Left renal pelvis (tissue), 4 donors: Measurements from ENCODE around the gene GDPD3. TPM values are rescaled to one million over a fixed set of nuclear protein-coding genes. Genes with fewer than 3 reads are reported as not detected.
A peak's percentile ranks its signal among the peaks of the same experiment; 100 is the strongest.

Experiments
- DNase-seq, 4 donors: peaks; one replicate each; pipeline ENCODE4 v3.0.0-alpha.2; 2013; ENCODE audit warnings: low read depth in 4 of 4, low spot score in 3 of 4
- polyA plus RNA-seq, 4 donors: library from polyadenylated mRNA; unstranded; fragments of 120-200 nt; gene quantifications; one replicate each; pipeline ENCODE4 v1.2.1, GENCODE V29; 2013; ENCODE audit not compliant: insufficient read length in 4 of 4

Gene GDPD3, protein sequence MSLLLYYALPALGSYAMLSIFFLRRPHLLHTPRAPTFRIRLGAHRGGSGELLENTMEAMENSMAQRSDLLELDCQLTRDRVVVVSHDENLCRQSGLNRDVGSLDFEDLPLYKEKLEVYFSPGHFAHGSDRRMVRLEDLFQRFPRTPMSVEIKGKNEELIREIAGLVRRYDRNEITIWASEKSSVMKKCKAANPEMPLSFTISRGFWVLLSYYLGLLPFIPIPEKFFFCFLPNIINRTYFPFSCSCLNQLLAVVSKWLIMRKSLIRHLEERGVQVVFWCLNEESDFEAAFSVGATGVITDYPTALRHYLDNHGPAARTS
- 10 to 100 TPM in 2 of 4 donors, 1 to 10 TPM in 2; 7.5 to 17.5 (median 13.0) TPM for polyA plus RNA-seq

GRCh38 chr16:30113031-30113710, at the start of gene GDPD3:
Gene GDPD3, minus strand, starts transcription at chr16:30113537. Its CDS starts 59 bp downstream, at chr16:30113478.
- DNase-seq = no peak

GRCh38 chr16:30157214-30157613, 43.9 kb upstream of the GDPD3 start:
- no peak for DNase-seq

GRCh38 chr16:30155188-30155587, 41.9 kb upstream of the GDPD3 start:
- DNase-seq = no peak

DNA sequence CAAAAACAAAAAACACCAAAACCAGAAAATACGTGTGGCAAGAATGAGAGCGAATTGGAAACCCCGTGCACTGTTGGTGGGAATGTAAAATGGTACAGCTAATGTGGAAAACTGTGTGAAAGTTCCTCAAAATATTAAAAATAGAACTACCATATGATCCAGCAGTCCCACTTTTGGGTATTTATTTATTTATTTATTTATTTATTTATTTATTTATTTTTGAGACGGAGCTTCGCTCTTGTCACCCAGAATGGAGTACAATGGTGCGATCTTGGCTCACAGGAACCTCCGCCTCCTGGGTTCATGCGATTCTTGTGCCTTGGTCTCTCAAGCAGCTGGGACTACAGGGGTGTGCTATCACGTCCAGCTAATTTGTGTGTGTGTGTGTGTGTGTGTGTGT, 39.2 kb upstream of the GDPD3 start:
- no peak for DNase-seq

GRCh38 chr16:30151091-30151490, 37.8 kb upstream of the GDPD3 start:
- no peak for DNase-seq

- no peak for DNase-seq
Observed at GRCh38 chr16:30149250-30149930, 36.1 kb upstream of the GDPD3 start.

DNA sequence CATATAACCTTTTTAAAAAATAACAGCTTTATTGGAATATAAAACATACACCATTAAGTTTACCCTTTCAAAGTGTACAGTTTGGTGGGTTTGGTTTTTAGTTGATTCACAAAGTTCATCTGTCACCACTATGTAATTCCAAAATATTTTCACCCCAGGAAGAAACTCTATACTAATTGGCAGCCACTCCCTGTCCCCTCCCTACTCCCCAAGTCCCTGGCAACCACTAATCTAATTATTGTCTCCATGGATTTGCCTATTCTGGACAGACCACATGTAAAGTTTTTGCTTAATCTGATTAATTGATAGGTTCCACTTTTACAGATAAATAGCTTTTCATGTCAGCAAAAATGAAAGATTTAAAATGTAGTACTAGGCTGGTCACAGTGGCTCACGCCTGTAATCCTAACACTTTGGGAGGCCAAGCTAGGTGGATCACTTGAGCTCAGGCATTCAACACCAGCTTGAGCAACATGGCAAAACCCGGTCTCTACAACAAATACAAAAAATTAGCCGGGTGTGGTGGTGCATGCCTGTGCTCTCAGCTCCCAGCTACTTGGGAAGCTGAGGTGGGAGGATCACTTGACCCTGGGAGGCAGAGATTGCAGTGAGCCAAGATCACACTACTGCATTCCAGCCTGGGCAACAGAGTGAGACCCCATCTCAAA, 34.6 kb upstream of the GDPD3 start:
- no peak for DNase-seq

DNA sequence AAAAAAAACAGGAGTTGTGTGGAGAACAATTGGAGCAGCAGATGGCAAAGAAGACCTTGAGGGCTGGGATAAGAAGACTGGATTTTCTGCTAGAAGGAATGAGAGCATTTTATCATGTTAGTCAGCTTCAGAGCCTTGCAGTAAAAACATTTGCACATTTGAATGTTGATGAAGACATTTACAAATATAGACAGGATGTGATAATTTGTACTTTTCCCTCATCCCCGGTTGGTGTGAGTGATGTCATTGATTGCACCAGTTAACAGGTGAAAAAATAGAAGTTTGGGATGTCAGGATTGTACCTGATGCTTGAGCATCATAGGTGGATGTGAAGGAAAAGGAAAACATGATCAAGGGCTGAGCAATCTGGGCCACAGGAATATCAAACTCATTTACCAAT, 32.3 kb upstream of the GDPD3 start:
- DNase-seq = no peak

- DNase-seq = no peak
Observed at GRCh38 chr16:30144917-30145316, 31.6 kb upstream of the GDPD3 start.

DNA sequence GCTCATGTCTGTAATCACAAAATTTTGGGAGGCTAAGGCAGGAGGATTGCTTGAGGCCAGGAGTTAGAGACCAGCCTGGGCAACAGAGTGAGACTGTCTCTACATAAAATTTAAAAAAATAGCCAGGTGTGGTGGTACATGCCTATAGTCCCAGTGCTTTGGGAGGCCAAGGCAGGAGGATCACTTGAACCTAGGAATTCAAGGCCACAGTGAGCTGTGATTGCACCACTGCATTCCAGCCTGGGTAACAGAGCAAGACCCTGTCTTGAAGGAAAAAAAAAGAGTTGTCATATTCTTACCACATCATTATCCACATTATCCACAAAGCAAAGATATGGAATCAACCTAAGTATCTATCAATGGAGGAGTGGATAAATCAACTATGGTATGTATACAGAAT, 30.7 kb upstream of the GDPD3 start:
- DNase-seq = no peak

DNA sequence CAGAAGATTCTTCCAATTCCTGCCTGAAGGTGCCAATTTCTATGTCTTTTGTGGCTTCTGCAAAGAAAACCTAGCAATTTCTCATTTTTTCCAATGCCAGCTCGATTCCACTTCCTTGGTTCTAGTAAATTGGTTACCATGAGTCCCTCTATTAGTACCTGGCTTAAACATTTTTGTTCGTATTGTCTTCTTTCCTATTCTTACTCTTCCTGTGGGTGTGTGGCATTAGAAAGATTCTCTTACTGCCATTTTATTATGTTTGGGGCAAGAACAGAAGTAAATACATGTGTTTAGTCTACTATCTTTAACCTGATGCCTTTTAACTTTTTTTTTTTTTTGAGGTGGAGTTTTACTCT, 30.0 kb upstream of the GDPD3 start:
- DNase-seq = no peak

GRCh38 chr16:30142672-30143346, 29.5 kb upstream of the GDPD3 start:
- DNase-seq = no peak

DNA sequence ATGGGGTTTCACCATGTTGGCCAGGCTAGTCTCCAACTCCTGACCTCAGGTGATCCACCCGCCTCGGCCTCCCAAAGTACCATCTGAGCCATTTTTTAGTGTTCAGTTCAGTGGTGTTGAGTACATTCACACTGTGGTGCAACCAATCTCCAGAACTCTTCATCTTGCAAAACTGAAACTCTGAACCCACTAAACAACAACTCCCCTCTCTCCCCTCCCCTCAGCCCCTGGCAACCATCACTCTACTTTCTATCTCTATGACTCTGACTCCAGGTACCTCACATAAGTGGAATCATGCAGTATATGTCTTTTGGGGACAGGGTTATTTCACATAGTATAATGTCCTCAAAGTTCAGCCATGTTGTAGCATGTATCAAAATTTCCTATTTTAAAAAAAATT, 28.4 kb upstream of the GDPD3 start:
- DNase-seq = no peak

DNA sequence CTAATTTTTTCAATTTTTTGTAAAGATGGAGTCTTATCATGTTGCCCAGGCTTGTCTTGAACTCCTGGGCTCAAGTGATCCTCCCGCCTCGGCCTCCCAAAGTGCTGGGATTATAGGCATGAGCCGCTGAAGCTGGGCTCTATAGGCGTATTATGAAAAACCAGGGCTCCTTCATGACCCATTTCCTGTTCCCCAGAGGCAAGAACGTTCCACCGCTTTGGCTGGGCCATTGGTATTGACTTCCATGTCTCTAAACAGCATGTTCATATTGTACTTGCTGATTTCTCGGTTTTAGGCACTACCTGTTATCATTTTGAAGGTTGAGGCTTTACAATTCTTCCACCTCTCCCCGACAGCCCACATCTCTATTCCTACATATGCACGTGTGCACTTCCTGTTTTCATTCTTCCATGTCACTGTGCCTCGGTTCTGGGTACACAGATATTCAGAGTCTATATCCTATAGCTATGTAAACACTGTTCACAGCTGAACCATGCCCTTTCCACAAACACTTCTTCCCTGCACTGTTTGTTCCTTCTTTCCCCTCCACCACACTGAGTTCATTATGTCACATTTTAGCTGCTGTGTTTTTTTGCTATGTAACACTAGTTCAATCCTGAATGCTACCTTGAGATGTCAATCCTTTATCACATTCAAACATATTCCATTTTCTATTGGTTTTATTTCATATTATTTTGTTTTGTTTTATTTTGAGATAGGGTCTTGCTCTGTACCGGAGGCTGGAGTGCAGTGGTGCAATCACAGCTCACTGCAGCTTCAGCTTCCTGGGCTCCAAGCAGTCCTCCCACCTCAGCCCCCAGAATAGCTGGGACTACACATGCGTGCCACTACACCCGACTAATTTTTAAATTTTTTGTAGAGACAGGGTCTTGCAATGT, 26.5 kb upstream of the GDPD3 start:
- DNase-seq = no peak

GRCh38 chr16:30137897-30138296, 24.6 kb upstream of the GDPD3 start:
- no peak for DNase-seq

- DNase-seq = no peak
Observed at GRCh38 chr16:30136971-30137605, 23.8 kb upstream of the GDPD3 start.

DNA sequence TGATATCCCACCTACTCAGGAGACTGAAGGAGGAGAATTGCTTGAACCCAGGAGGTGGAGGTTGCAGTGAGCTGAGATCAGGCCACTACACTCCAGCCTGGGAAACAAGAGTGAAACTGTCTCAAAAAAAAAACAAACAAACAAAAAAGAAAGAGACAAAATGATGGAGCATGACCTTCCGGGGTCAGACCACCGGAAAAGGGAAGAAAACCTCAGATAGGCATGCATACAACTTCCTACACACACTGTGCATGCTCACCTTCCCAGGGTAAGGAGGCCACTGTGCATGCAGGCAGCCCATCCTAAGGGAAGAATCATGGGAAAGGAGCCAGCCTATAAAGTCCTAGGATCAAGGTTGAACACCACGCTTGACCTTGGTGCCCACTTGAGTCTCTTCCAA, 19.3 kb upstream of the GDPD3 start:
- no peak for DNase-seq

DNA sequence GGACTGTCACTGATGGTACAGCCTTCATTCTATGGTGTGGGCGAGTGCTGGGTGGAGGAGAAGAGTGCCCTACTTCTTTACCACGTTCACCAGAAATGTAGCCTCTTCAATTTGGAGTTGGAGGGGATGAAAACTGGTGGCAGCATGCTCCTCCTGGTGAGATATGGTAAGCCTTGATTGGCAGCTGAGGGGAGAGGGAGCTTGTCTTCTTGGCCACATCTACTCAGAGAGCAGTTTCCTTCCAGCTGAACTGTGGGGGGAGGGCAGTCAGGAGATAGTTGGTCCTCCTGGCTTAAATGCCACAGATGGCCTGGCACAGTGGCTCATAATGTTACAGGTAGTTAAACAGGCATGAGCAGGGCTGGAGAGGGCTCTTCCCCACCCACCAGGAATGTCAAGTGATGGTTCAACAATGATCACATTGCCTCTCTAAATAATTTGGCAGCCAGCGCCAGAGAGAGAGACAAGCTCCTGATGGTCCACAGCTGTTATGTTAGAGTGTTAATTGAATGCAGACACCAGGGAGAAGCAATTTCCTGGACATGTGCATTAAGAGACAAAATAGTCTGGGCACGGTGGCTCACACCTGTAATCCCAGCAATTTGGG, 18.6 kb upstream of the GDPD3 start:
- peak in 2 of 4 donors; percentile 35 to 49 for DNase-seq

GRCh38 chr16:30127993-30128392, 14.7 kb upstream of the GDPD3 start:
- DNase-seq = no peak
